NCI-H2171 (cell line): ENCODE data around the gene FOXA1.
"Not testable (repeated sequence)": the region's sequence is repeated elsewhere in the genome, so short reads cannot be mapped to it uniquely, and the experiment has no call there.

Experiments
- DNase-seq: peaks from one replicate; lab custom pipeline; 2025; lab: John Stamatoyannopoulos, UW

Gene FOXA1

DNA sequence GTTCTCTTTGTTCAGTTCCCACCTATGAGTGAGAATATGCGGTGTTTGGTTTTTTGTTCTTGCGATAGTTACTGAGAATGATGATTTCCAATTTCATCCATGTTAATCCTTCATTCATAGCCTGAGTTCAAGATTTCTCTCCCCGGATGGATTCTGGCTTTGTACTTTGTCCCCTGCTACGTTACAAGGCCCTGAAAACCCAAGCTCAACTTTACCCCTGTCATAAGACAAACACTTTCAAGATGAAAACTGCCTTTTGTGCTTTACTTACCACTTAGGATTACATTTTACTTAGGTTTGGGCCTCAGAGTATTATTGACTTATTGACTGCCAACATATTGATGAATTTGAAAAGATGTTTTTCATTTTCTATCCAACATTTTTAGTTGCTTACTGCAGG lies 36.3 kb downstream of the FOXA1 start:
- no peak for DNase-seq

DNA sequence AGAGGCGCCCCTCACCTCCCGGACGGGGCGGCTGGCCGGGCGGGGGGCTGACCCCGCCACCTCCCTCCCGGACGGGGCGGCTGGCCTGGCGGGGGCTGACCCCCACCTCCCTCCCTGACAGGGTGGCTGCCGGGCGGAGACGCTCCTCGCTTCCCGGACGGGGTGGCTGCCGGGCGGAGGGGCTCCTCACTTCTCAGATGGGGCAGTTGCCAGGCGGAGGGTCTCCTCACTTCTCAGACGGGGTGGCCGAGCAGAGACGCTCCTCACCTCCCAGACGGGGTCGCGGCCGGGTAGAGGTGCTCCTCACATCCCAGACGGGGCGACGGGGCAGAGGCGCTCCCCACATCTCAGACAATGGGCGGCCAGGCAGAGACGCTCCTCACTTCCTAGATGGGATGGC lies 39.5 kb downstream of the FOXA1 start:
- not testable (repeated sequence) for DNase-seq

GRCh38 chr14:37553935-37554550 lies 41.0 kb downstream of the FOXA1 start:
- no peak for DNase-seq

GRCh38 chr14:37551119-37551518 lies 43.9 kb downstream of the FOXA1 start:
- DNase-seq: no peak

- no peak for DNase-seq
Observed at GRCh38 chr14:37550511-37550910, 44.5 kb downstream of the FOXA1 start.

DNA sequence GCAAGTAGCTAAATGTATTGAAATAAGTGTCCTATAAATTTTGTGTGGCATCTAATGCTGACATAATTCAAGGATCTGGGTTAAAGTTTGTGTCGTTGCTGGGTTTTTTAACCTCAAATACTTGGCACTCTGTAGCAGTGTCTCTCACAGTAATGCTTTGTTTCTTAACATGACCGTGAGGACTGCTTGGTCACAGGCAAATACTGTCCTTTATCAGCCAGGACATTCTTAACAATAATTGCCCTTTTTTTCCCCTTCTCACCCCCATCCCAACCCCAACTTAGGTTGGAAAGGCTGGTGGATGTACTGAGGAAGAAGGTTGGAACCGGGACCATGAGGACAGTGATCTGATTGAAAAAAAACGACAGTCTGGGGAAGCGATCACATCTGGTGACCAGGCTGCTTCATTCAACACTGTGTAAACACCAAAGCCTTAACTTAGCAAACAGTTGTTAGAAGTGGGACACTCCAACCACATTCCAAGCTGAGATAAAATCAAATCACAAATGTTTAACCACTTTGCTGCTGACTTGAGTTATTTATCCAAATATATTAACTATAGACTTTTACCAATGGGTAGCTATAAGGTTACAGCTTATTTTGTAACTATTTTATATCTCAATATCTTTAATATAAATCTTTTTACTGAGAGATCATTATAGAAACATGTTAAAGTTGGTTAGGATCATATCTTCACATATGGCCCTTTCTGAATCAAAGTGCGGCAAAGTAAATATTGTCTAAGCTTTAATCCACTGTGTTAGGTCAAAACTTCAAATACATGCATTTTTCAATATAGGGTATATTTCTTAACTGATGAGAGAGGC lies 48.2 kb downstream of the FOXA1 start:
- no peak for DNase-seq

DNA sequence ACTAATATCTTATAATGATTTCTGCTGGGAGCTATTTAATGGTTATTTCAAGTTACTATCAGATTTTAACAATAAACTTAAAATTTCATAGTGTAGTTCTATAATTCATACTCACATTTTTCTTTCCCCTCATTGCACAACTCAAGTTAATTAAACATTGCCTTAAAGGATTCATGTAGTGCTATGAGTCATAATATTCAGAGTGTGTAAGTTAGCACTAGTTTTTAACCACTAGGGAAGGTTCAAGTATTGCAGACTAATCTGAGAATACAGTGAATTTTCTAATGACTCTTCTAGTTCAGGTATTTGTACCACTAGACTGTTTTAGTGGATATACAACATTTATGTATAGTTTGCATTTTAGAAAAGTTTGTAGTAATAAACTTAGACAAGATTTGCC lies 49.9 kb downstream of the FOXA1 start:
- DNase-seq: no peak

DNA sequence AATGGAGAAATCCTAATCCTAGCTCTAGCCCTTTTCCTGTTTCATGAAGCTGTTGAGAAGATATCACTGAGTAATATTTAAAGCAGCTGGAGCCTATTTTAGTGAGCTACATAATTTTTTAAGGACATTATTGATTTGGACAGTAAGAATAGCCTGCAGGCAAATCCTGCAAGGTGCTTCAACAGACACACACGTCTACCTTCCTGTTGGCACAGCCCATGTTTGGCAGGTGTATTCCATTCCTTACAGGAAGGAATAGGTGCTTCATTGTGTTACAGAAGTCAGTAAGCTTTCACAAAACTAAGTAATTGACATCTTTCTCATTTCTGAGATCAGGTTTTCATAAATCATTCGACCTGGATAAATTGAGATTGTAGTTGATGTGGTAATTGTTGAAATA lies 50.6 kb downstream of the FOXA1 start:
- DNase-seq: no peak

GRCh38 chr14:37539992-37540391 lies 55.1 kb downstream of the FOXA1 start:
- no peak for DNase-seq
